ENCODE data around the gene CDC14C.
"Not testable (repeated sequence)": the region's sequence is repeated elsewhere in the genome, so short reads cannot be mapped to it uniquely, and the experiment has no call there.

CDC14C gene

DNA sequence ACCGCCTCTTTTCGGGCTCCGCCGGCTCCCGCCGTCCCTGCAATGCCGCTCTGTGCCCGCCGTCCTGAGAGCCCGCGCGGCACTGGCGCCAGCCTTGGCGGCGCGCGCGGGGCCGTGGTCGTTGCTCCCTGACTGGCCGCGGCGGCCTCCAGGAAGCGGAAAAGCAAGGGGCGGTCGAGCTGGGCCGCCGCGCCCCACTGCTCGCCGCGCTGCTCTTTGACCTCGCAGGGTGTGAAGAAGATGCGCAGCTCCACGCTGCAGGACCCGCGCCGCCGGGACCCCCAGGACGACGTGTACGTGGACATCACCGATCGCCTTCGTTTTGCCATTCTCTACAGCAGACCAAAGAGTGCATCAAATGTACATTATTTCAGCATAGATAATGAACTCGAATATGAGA, at the start of gene CDC14C:
TSS of gene CDC14C (plus strand) at position 115 of the 400 bp plus-strand sequence. CDS start at position 241, 126 bp downstream.
- FAIRE-seq = no peak

DNA sequence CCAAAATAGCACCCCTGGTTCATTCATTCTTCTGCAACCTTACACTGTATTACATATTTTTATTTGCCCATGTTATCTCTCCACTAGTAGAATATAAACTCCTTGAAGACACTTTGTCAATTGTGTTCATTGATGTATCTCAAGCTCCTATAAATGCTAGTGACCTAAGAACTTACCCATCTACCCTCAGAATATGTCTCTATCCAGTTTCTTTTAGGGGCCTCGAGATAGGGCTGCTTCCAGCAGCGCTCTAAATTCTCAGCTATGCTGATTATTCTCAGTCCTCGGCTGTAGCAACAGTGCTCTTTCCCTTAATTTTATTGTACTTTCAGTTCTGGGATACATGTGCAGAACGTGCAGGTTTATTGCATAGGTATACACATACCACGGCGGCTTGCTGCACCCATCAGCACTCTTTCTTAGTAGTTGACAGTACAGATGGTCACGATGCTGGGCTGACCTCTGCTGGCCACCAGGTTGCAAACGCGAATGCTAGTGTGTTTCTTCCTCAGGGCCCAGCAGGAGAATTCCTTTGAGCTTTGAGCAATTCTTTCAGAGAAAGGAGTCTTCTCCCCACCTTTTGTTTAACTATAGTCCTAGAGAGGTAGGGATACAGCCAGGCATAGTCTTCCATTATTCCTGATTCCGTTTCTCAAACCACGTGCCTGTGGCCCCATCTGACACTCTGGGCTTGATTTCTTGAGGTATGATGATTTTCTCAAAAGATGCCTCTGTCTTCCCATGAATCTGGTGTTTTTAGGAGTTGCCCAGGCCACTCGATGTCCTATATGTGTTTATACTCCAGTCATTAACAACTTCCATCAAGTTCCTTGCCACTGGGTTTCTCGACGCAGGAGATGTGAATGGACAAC, 49.1 kb upstream of the CDC14C start:
- no peak for FAIRE-seq

DNA sequence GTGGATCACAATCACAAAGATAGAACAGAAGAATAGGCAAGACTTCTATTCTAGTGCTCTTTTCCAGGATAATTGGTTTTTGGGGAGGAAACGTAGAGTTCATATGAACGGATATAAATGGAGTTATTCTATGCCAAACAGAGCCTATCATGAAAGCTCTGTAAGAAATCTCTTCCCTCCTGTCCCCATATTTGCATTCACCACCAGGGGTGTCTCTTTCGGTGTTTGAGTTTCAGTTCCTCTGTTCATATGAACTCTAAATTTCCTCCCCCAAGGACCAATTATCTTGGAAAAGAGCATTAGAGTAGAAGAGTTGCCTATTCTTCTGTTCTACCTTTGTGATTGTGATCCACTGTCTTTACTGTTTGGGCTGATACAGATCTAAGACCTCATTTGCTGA, 48.3 kb upstream of the CDC14C start:
- no peak for FAIRE-seq

DNA sequence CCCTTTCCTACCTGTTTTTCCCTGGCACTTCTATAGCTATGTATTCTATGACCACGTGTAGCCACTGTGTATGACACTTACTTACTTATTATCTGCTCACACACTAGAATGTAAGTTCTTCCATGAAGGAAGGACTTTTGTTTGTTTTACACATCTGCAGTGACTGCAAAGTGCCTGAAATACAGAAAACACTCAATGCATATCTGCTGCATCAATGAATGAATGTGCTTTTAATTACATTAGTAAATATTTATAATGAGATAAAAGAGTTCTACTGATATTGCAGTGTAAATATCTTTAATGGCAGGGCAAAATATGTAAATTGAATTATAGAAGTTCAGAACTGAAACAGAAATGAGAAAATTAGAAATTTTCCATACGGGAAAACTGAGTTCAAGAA, 43.5 kb upstream of the CDC14C start:
- no peak for FAIRE-seq

DNA sequence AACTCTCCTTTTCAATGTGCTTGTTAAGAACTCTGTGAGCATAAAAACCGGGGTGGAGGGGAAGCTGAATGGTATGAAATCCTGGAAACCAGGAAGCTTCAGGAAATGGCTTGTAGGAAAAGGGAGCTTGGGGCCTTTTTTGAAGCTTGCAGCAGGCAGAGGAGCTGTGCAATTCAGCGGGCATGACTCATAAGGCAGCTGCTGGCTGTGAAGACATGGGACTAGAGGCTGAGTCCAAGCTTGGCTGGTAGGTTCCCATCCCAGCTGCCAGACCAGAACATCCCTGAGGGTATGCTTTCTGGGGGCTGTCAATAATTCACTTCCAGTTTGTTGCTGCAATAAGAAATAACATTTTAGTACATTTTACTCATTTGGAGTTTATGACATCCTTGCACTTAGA, 36.8 kb upstream of the CDC14C start:
- FAIRE-seq = no peak

DNA sequence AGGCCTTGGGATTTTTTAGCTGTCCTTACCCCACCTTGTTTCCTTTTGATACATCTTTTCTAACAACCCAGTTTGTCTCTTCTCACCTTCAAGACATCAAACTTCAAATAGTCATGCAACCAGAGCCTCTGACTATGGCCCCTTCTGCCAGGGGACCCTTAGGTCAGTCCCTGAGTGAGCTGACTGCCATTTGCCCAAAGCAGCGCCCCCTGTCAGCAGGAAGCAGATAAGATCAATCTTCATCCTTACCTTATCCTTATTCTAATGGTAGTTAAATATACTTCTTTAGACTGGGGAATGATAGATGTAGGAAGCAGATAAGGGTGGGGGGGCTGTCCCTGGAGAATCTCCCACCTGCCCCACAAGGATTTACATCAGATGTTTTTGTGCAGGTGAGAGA, 29.8 kb upstream of the CDC14C start:
- FAIRE-seq = no peak

DNA sequence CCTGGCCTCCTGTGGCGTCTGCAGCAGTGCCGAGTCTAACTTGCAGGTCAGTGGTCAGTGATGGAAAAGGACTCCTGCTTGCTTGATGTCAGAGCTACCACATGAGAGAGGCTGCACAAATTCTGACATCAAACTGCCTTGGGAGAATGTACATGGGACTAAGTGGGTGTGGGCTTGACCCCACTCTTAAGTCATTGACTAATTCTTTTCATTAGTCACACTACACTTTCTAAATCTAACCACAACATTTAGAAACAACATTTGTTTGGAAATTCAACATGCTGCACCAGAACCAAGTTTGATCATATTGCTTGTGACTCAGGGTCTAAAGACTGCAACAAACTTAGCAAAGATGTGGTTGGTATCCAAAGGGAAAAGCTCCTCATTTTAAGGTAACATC, 24.4 kb upstream of the CDC14C start:
- FAIRE-seq = no peak

DNA sequence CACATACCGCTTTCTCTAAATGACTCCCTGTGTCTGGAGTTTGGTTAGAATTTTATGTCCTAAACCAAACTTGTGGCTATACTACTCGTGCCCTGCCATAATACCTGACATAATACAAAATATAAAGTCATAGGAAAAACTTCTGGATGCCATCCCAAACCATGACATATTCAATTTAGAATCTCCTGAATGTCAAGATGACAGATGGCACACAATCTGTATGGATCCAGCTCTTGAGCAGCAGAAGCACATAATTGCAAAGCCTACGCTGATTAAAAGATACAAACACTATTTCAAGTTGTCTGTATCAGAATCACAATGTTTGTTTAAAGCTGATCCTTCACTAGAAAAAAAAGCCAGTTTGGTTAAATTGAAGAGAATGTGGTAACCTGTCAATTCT, 22.4 kb upstream of the CDC14C start:
- FAIRE-seq = no peak

DNA sequence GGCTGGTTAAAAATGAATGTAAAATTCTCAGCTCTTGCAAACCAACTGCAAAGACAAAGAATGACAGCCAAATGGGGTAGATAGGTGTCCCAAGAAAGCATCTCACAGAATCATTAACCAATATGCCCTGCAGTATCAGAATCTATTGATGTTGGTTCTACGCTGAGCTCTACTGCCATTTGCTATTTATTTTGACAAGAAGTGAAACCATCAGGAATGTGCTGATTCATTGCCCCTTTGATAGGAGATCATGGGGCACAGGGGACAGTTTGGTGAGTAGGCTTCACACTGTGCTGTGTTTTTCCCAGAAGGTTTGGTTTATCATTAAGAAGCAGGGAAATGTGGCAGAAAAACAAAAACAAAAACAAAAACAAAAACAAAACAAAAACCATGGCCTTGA, 19.4 kb upstream of the CDC14C start:
- FAIRE-seq = no peak

DNA sequence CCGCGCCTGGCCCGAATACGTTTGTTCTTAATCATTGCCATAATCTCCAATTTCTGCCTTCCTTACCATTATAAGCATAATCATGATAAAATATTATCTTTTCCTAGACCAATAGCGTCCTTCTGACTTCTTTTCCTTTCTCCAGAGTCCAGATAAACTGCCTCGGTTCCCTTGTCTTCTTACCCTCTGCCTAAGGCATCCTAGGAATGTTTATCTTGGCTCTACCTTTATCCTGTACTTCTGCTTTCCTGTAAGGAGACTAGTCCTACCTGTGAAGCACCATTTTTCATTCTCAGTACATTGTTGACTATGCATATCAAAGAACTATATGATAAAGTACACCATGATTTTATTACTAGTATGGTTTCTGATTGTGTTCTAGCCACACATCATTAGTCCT, 18.7 kb upstream of the CDC14C start:
- not testable (repeated sequence) for FAIRE-seq

DNA sequence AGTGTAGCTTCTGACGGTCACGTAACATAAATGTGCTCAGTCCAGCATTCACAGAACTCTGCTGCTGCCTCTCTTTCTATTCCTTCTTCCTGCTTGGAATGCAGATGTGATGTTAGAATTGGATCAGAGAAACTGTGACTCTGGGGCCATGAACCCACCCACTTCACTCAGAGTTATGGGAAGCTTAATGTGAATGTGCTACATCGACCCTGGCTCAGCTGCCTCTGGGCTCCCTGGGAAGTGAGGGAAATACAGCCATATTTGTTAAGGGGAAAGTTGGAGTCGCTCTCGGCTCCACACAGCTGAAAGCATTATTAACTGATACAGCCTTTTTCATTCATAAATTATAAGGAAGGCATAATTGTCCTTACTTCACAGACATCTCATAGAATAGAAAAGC, 14.5 kb upstream of the CDC14C start:
- not testable (repeated sequence) for FAIRE-seq

DNA sequence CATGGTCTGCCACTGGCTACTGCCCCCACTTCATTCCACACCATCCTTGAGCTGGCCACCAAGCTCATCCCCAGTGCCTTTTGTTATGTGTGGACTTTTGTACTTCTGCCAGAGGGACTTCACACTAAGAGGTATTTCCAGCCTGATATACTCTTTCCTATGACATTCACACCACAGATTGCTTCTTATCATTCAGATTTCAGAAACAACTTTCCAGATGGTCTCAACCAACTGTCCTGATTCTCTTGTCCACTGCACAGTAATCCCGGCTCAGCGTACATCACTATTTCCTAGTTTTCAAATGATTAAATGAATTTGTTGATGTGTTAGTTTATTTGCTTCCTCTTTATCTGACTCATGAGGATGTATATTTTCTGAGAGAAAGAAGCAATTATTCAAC, 7.1 kb downstream of the CDC14C start:
- no peak for FAIRE-seq

DNA sequence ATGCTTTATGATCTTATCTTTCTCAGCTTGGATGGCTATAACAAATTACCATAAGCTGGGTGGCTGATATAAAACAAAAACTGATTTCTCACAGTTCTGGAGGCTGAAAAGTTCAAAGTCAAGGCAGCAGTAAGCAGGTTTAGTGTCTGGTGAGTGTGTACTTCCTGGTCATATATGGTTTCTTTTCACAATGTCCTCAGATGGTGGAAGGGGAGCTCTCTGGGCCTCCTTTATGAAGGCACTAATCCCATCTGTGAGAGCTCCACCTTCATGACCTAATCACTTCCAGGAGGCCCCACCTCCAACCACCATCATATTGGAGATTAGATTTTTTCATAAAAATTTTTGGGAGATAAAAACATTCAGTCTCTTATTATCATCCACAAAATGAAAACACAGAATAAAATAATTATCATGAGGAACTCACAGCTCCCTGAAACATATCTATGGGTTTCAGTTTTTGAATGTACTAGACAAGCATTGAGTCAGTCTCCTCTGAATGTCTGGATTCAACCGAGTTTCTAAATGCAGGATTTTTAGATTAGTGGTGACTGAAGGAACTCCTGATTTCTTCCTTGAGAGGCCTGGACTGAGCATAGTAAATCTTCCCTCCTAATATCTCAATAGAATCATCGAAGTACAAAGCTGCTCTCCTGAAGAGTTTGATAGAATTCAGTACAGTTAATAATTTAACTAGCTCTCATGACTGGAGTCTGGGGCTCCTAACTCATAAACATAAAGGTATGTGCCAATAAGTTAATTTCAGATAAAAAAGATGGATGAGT, 8.0 kb downstream of the CDC14C start:
- FAIRE-seq = no peak

DNA sequence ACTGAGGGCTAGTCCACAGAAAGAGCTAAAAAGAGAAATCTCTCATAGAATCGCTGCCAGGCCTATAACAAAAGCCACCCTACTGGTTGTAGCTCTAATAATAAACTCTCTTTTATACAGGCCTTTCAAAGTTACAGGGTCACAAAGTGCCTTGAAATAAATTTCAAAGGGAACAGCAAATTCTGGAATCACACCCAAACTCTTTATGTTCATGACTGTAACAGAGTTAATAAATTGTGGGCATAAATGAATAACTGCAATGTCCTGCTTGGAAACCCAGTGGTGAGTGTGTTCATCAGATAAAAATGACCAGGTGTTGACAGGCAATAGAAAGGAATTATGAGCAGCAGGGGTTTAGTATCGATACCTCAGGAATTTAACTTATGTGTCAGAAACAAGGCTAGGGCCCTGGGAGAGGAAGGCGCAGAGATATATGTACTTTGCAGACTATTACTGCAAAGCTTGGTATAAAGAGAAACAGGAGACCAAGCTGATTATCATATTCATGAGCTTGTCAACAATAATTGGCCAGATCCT, 9.3 kb downstream of the CDC14C start:
- FAIRE-seq = no peak

DNA sequence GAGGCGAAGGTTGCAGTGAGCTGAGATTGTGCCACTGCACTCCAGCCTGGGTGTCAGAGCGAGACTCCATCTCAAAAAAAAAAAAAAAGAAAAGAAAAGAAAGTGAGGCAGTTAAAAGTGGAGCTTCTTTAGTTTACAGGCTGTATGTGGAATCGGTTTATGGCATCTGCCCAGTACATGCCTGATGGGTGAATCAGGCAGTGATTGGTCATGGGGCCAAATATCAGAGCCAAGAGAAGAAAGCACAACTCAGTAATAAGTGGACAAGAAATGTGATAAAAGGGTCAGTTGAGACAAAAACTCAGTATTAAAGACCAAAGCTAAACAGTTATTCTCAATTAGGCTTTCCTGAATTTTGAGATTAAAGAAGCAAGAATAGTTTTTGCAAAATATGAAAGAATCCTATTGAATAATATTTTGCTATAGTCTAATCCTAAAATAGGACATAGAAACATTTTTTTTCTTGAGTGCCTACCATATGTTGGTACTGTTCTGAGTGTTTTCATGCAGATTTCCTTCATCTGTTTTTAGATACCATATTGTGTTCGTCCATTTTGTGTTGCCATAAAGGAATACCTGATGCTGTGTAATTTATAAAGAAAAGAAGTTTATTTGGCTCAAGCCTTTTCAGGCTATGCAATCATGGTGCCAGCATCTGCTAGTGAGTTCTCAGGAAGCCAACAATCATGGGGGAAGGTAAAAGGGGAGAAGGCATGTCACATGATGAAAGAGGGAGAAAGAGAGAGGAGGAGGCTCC, 14.4 kb downstream of the CDC14C start:
- FAIRE-seq = no peak

DNA sequence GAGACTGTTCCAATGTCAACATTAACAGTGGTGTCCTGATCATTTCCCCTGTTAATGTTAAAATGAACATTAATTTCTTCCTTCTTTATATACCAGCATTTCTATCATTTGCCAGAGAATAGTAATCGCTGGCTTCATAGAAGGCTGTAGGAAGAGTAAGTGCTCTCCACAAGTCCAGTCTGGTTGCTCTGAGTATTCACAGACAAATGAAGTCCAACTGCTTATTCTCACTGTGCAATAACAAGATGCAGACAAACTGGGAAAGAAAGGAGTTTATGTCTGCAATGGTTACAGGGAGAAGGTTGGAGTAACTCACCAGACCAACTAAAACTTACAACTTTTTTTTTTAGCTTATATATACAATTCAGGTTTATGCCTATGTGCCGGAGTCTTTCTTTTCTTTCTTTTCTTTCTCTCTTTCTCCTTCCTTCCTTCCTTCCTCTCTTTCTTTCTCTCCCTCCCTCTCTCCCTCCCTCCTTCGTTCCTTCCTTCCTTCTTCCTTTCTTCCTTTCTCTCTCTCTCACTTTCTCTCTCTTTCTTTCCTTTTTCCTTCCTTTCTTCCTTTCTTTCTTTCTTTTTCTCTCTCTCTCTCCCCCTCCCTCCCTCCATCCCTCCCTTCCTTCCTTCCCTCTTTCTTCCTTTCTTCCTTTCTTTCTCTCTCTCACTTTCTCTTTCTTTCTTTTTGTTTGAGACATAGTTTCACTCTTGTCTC, 19.1 kb downstream of the CDC14C start:
- no peak for FAIRE-seq

DNA sequence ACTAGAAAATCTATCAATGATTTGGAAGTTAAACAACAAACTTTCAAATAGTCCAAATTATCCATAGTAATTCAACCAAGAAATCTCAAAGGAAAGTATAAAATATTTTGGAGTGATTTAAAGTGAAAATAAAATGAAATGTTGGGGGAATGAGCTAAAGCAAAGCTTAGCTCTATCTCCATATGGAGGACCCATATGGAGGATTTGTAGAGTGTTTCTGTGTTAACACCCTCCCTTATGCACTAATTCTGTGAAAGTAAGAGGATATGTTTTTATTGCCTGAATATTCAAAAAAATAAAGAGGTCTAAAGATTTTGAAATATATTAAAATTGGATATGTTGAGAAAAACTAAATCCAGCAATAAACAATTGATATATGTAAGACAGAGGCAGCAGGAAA, 31.6 kb downstream of the CDC14C start:
- no peak for FAIRE-seq

DNA sequence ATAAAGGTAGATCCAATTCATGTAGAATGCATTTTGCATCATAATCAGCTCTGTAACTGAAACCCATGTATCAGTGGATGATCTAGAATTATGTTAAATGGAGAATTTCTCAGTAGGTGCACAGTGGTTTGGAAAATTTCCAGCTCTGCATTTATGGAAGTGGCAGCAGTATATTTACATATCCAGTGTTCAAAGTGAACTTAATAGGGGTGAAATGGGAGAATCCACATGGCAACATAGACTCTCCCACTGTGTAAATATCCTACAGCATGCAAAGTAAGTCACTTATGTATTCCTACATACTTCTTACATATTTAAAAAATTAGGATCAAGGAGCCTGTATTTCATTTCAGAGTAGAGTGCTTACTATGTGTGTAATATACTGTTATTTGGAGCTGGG, 35.3 kb downstream of the CDC14C start:
- no peak for FAIRE-seq

DNA sequence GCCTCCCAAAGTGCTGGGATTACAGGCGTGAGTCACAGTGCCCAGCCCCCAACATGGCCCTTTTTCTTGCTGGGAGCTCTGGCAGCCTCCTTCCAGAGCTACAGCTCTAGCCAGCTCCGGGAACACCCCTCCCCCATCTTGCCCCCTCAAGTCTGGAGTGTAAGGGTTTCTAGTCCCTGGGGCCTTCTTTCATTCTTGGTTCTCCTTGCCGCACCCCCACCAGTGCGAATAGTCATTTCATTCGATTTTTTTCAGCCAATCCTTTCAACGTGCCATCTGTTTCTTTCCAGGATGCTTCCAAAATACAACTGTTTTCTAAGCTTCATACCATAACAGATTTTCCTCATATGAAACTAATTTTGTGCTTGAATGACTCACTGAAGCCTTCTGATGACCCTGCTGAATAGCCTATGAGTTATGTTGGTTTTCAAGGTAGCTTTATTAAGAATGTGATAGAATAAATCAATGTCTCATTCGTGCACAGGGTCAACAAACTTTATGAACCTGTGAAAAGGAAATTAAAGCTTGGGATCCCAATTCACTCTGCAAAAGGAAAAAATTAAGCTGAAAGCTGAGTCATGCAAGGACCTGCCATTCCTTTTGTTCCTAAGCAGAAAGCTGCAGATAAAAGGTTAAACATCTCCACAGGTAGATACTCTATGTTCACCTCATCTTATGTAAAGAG, 38.6 kb downstream of the CDC14C start:
- no peak for FAIRE-seq

DNA sequence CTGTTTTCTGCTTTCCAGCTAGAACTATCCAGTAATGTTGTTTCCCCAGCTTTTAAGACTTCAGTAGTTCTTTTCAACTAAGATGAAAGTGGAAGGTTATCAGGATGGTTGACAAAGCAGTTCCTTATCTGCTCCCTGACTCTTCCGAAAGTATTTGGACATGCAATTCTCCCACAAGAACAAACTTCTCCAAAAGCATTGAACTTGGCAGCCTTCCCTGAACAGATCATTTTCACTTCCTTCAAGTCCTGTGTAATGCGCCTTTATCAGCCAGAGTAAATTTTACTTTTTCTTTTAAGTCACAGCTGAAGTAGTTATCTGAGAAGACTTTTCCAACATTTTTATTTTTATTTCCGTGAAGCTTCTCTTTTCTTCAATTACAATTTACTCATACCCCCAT, 39.7 kb downstream of the CDC14C start:
- no peak for FAIRE-seq

DNA sequence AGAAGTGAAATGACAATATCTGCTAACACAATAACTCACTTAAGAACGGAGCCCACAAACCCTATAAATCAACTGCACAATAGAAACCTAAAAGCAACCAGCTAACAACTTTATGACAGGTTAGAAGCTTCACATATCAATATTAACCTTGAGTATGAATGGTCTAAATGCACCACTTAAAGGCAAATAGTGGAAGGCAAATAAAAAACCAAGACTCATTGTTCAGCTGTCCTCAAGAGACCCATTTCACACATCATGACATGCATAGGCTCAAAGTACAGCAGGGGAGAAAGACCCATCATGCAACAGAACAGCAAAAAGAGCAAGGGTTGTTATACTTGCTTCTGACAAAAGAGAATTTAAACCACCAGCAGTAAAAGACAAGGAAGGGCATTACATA, 46.8 kb downstream of the CDC14C start:
- no peak for FAIRE-seq

DNA sequence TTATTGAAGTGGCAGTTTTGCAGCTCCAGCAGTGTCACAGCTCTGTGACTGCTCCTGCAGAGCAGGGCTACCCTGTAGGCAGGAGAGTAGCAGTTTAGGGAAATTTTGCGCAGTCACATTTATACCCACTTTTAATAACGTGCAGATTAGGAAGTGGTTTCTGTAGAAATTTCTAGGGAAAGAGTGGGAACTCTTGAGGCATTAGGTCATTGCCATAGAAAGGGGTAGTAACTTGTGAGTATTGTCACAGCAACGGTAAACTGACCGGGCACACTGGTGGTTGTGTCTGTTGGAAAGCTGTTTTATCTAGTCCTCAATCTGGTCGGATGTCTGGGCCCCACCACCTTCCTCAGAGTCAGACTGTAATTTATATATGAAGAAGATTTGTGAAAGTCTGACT, 51.9 kb downstream of the CDC14C start:
- FAIRE-seq = no peak
